Femur (tissue), 1 donor: ENCODE data around the gene KRT26.
"Not testable (repeated sequence)": the region's sequence is repeated elsewhere in the genome, so short reads cannot be mapped to it uniquely, and the experiment has no call there.

Source experiments
- DNase-seq: peaks from one replicate; pipeline ENCODE4 v3.0.0-alpha.2; 2017

KRT26 gene

DNA sequence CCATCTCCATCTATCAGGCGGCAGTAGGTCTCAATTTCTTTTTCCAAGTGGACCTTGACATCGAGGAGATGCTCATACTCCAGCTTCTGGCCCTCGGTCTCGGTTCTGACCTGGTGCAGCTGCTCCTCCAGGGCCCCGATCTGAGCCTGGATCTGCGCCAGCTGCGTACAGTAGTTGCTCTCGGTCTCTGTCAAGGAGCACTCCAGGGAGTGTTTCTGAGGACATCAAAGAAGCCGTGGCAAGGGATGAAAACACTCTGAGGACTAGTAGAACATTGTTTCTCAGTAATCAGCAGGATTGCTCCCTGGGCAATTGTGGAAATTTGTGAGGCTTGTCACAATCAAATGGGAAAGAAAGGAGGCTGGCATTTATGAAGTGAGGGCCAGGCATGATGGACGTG is 21.8 kb upstream of the KRT26 start:
- DNase-seq, result no peak

DNA sequence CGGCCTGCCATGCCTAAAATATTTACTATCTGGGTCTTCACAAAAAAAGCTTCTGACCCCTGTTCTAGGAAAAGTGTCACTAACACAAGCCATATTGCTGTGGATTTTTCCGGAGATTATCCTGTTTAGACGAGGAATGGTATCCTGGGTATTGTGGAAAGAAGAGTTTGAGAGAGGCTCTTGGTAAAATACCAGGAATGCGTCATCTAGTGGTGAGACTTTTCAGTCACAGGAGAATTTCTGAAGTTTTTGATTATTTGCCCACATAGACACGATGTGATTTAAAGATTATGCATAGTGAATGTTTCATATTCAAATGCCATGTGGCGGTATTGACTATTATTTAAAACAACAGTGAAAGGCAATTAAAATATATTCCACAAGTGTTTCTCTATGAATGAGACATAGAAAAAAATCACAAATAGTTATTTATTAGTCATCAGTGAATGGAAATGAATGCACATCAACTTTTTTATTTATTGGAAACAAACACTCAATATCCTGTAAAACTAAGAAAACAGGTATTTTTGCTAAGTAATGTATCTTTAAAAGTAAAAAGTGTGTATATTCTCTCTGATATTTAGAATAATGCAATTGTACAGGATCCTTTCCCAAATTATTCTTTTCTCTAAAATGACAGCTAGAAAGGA is 19.9 kb upstream of the KRT26 start:
- DNase-seq, result no peak

DNA sequence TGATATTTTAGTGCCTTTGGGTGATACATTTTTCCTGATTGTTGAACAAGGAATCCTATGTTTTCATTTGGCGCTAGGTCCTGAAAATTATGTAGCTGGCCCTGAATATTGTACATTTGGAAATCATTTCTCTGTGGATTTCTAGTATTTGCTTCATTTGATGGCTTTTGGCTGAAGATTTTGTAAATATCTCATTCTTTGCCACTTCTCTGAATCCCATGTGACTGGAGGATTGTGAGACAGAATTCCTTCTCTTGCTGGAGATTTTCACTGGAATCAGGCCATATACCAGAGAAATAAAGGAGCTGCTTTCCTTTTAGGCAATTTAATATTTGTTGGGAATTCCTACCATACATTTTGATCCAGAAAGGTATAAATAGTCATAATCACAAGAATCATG is 19.1 kb upstream of the KRT26 start:
- DNase-seq, result no peak

DNA sequence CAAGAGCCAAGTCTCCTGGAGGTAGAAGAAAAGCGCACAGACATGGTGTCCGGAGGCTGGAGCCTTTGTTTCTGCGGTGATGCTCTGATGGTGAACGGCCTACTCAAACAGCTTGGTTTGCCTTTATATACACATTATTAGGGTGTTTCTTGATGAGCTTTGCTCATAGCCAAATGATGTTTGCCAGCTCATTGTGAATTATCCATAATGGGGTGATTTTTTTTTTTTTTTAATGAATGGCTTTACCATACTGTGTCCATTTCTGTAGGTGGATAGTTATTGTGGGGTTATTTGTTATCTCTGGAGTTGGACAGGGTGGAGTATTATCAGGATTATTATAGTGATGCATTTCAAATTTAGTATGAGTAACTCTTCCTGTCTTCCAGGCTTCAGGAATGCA is 10.4 kb upstream of the KRT26 start, which contains the start of gene KRT27:
TSS of gene KRT27 (minus strand) at position 101 of the 400 bp plus-strand sequence. CDS start at position 44, 57 bp downstream.
- DNase-seq, result no peak

DNA sequence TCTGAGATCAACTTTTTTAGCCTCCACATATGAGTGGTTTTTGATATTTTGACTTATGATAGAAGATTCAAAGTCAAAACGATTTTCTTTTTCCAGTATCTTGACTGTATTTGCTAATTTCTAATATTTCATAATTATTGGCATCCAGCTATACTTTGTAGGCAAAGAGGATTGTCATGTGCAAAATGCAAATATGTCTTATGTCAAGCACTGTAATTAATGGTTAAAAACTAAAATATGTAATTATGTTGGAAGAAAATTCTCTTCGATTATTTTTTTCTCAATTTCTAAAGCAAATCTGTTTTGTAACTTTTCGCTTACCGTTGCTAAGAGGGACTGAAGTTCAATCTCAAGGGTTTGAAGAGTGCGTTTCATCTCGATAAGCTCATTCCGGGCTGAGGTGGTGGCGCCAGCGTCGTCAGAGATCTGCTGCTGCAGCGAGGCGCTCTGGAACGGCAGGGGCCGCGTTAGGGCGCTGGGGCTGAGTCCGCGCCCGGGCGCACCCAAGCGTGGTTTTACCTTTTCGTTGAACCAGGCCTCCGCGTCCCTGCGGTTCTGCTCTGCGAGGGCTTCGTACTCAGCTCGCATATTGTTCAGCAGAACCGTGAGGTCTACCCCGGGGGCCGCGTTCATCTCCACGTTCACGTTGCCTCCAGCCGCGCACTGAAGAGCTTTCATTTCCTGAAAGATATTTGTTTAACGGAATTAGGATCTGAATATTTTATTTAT is 7.3 kb upstream of the KRT26 start:
- no peak for DNase-seq

DNA sequence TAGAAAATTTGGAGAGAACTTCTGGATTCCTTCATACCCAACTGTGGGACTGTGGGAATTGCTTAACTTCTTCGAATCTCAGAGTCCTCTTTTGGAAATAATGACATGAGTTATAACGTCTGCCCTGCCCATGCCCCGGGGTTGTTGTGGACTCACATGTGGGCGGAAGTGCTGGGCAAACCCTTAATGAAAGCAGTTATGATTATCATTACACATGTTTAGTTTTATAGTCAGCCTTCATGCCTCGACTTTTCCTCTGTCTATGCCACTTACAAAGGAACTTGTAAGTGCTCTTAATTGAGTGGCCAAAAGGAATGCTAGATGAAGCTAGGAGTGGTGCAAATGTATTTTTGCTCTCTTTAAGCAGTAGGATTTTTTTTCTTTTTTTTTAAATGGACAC is 6.5 kb upstream of the KRT26 start:
- DNase-seq, result no peak

DNA sequence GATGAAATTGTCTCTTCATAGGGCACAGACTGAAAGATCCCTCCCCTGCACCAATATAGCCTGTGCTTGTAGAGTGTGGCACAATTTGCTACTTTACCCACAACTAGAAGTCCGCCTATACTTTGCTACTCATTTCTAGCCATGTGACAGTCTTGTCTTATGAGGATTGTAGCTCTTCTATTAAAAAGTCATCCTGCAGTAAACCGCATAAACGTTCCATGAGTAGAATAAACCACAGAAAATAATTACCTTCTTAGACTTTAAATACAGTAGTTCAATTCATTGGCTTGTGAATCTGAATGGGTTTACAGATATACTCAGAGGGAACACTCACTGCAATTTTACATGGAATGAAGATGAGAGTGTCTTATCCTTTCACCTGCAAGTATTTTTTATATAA is 6.0 kb upstream of the KRT26 start:
- DNase-seq, result no peak

DNA sequence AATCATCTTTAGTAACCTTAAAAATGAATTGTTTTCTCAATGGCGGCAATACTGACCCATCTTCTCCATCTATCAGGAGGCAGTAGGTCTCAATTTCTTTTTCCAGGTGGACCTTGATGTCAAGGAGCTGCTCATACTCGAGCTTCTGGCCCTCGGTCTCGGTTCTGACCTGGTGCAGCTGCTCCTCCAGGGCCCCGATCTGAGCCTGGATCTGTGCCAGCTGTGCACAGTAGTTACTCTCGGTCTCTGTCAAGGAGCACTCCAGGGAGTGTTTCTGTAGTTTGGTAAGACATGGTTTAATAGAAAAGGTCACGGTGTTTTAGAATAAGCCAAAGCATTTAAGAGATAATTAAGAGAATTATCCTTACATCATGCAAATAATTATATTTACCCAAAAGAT is 5.5 kb upstream of the KRT26 start:
- no peak for DNase-seq

DNA sequence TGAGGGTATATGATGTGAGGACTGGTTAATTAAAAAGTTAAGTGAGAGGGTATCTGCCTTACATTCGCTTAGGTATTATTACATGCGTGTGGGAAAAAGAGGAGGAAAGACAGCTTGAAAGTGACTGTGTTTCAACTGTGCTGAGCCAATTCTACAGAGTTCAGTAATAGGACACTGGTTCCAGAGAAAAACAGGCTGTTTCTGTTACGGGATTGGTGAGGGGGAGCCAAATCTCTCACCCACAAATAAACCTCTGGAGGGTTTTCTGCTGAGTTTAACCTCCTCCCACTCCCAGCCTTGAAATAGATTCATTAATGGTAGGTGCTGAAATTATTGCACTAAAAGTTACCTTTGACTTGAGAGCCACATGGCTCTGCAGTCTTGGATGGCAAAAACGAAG is 3.9 kb upstream of the KRT26 start:
- DNase-seq, result no peak

DNA sequence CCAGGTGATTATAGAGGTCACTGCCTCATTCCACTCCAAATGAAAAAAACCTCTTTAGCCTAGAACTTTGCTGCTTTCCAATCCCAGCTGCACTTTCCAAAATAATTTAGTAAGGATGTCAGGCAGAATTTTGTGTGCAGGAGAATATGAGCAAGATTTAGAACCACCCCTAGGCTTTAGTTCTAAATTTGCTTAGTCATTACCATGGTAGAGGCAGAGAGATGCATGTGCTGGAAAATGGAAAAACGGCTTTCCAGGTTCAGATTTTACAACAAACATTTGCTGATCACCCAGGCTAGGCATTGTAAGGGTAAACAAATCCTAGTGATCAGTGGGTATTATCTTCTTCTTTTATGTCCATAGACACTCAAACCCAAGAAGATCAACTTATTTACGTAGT is 6.3 kb downstream of the KRT26 start:
- DNase-seq, result no peak

DNA sequence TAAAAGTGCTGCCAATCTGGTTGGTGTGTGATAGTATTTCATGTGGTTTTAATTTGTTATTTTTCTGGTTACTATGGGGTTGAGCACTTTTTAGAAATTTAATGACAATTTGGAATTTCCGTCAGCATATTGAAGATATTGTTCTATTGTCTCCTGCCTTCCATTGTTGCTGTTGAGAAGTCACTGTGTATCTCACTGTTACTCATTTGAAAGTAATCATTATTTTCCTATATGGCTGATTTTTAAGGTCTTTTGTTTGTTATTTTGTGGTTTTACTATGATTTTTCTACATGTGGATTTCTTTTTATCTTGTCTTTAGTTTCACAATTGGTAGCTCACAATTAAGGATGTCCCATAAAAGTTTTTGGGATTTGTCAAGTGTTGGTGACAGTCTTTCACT is 8.2 kb downstream of the KRT26 start:
- DNase-seq, result no peak

DNA sequence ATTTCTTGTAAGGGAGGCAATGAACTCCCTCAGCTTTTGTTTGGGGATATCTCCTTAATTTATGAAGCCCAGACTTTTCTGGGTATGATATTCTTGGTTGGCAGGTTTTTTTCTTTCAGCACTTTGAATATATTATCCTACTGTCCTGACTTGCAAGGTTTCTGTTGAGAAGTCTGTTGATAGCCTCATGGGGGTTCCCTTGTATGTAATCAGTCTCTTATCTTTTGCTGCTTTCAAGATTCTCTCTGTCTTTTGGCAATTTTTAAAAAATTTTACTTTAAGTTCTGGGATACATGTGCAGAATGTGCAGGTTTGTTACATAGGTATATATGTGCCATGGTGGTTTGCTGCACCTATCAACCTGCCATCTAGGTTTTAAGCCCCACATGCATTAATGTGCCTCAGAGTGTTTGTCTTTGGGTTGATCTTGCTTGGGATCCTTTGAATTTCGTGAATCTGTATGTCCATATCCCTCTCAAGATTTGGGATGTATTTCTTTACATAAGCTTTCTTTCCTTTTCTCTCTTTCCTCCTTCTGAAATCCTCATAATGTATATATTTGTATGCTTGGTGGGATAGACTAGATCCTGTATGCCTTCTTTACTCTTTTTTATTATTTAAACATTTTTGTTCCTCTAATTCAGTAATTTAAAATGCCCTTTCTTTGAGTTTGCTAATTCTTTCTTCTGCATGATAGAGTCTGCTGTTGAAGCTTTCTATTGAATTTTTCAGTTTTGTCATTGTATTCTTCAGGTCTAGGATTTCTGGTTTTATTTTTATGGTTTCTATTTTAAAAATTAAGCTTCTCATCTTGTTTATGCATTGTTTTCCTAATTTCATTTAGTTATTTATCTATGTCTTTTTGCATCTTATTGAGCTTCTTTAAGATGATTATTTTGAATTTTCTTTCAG is 11.6 kb downstream of the KRT26 start:
- DNase-seq, result no peak

DNA sequence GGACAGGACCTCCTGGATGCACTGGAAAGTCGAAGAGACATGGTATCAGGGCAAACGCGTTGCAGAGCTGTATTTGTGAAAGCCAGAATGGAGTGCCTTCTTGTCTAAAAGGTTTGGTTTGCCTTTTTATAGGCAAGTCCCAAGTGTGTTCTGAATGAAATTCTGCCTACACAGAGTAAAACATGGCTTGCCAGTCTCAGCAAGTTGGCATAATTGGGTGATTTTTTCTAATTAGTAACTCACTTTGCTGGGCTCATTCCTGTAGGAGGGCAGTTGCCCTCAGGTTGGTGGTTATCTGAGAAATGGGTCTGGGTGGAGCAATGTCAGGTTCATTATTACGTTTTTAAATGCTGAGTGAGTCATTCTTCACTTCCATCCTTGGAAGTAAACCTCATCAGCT is 16.8 kb downstream of the KRT26 start, which contains the start of gene KRT25:
TSS of gene KRT25 (minus strand) at position 101 of the 400 bp plus-strand sequence. CDS start at position 41, 60 bp downstream.
- DNase-seq, result no peak

DNA sequence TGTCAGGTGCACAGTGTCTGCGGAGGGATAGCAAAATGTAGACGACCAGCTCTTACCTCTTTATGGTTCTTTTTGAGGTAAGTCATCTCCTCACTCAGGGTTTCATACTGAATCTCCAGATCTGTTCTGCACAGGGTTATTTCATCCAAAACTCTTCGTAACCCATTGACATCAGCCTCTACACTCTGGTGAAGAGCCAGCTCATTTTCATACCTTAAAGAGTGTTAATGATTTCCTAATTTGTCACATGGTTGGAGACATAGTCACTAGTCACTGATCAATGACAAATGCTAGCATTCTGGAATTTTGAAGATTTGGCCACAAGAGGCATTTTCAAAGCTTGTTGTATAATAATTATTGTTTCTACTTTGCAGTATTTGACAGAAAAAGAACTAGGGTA is 18.2 kb downstream of the KRT26 start:
- no peak for DNase-seq

DNA sequence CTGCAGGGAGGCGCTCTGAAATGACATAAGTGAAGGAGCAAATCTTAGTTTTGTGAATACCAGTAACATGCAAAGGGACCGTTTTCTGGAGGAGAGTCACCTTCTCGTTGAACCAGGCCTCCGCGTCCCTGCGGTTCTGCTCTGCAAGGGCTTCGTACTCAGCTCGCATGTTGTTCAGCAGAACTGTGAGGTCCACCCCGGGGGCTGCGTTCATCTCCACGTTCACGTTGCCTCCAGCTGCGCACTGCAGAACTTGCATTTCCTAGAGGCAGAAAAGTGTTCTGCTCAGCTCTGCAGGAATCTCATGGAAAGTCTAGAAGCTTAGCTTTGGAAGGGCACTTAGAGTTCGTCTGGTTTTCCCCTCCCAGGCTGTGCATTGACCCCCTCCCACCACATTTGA is 20.9 kb downstream of the KRT26 start:
- no peak for DNase-seq

DNA sequence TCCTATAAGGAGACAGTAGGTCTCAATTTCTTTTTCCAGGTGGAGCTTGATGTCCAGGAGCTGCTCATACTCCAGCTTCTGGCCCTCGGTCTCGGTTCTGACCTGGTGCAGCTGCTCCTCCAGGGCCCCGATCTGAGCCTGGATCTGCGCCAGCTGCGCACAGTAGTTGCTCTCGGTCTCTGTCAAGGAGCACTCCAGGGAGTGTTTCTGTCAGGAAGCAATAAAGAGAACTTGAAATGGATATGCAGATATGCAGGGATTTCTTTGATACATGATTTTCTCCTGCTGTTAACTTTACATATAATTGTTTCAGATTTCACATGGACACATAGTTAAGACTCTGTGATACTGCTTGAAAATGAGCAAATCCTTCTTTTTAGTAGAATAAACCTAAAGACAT is 21.6 kb downstream of the KRT26 start:
- DNase-seq, result no peak

DNA sequence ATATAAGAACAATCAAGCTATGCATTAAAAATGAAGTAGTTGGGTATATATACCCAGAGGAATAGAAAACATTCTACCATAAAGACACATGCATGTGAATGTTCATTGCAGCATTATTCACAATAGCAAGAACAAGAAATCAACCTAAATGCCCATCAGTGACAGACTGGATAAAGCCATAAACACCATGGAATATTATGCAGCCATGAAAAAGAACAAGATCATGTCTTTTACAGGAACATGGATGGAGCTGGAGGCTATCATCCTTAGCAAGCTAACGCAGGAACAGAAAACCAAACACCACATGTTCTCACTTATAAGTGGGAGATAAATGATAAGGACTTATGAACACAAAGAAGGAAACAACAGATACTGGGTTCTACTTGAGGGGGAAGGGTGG is 23.3 kb downstream of the KRT26 start:
- not testable (repeated sequence) for DNase-seq

DNA sequence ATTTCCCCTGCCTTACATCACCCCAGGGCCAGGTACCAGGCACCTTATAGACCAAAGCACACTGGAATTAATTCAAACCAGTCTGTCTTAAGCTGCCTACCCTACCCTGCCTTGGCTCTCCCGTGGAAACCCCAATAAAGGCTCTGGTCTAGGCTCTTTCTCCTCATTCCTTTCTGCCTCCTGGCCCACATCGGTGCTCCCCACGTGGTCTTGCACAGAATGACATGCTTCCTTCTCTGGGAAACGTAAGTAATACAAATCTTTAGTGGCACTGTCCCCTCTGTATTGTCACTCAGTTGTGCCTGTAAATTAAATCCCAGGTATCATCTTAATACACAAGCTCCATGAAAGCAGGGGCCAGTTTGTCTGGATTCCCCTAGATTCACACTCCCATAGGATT is 33.4 kb downstream of the KRT26 start:
- no peak for DNase-seq

DNA sequence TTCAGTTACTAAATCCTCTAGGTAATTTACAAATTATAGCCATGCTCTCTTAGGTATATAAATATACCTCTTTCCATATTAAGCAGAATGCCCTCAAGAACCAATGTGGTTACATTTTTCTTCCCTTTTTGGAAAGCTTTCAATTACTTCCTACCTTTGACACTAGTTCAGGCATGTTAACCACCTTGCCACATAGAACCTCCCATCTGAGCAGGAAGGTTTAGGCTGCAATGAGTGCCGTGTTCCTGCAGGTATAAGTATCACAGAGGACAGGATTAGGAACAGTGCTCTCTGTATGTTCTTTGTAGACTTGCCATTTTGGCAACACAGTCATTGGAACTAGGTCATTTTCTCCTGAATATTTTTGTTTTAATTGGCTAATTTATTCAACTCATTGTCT is 37.0 kb downstream of the KRT26 start:
- DNase-seq, result no peak

DNA sequence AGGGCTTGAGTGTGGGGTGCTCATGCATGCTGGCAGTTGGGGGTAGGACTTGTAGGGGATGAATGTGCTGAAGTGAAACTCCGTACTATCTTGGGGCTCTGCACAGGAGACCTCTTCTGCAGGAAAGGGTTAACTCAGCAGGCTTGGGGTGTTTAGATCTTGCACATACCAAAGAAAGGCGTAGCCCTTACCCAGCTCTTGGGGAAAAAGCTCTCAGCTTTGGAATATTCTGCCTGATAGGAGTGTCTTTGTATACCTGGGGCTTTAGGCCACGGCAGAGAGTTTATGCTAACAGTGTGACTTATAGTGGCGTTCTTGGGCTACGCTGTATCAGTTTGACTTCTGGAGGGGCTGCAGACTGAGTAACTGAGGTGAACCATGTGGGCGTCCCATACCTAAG is 38.0 kb downstream of the KRT26 start:
- DNase-seq, result no peak

DNA sequence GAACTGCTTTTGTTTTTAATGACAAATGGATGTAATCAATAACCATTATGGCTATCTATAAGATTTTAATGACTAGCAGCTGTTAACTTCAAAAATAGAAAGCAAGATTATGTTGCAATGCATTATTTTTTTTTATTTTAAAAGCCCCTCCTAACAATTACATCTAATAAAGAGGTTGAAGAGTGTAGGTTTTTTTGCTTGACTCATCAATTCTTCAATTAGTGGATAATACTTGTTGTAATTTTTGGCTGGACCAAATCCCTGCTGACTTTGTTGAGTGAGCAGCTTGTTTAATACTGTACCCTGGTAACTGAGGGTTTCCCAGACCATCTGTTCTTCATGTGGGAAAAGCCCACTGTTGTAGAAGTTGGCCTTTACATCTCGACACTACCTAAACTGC is 41.0 kb downstream of the KRT26 start:
- no peak for DNase-seq

DNA sequence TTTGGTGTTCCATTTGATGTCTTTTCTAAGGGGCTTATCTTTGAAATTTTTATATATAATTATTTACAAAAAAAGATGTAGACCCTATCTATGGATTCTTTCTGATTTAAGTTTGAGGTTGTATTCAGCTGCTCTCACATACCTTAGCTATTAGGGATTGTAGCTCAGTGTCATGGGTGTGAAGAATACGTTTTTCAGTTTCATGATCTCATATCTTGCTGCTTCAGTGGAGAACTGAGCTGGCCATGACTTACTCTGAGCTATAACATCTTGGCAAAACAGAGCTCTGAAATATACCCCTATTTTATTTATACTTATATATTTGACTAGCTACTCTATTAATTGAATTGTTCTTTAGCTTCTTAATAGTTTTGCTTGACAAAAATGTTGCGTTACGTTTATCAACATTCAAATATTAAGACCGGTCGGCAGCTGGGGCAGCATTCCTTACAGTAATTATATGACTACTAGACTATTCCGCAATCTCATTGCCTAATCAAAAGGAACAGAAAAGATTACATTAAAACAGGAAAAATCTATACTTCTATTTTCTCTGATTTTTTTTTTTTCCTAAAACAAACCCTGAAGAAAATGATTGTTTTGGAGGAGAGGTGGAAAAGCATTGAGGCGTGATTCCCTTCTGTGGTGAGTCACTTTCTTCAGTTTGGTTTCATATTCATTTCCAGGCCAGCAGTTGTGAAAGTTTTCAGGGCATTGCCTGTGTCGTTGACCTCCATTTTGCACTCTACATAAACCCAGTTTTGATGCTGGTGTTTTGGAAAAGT is 44.4 kb downstream of the KRT26 start:
- no peak for DNase-seq

DNA sequence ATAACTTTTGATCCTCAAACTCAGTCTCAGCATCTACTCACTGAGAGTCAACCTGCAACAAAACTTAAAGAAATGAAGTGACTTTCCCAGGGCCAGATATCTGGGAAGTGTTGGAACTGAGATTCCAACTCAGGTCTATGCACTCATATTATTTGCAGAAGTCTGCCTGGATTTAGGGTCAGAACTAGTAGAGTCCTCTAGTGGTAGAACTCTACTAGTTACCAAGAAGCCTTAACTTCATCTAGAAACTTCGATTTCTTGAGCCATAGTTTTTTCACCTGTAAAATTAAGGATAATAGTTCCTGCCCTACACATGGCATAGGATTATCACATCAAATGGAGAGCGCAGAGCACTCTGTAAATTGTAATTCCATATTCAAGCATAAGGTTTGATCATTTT is 45.1 kb downstream of the KRT26 start:
- DNase-seq, result no peak
